DMS 273 treated with DMSO at 0.1 percent for 48 hours (cell line): ENCODE data around the gene NKD1.
A peak's percentile ranks its signal among the peaks of the same experiment; 100 is the strongest.

Experiments used
- DNase-seq: peaks from one replicate; lab custom pipeline; 2025; lab: John Stamatoyannopoulos, UW

NKD1 gene

GRCh38 chr16:50613964-50614474 lies 65.8 kb downstream of the NKD1 start:
- no peak for DNase-seq

- no peak for DNase-seq
Observed at GRCh38 chr16:50614955-50615724, 66.9 kb downstream of the NKD1 start.

- DNase-seq: peak; percentile 26
Observed at GRCh38 chr16:50615891-50616290, 67.7 kb downstream of the NKD1 start.

GRCh38 chr16:50616386-50616785 lies 68.2 kb downstream of the NKD1 start:
- no peak for DNase-seq

- DNase-seq: peak; percentile 39
Observed at GRCh38 chr16:50616883-50617645, 68.9 kb downstream of the NKD1 start.

- no peak for DNase-seq
Observed at GRCh38 chr16:50617646-50618184, 69.5 kb downstream of the NKD1 start.

- no peak for DNase-seq
Observed at GRCh38 chr16:50618238-50618918, 70.2 kb downstream of the NKD1 start.

GRCh38 chr16:50619702-50620491 lies 71.7 kb downstream of the NKD1 start:
- no peak for DNase-seq

- no peak for DNase-seq
Observed at GRCh38 chr16:50620646-50621451, 72.7 kb downstream of the NKD1 start.

- DNase-seq: no peak
Observed at GRCh38 chr16:50621452-50621792, 73.2 kb downstream of the NKD1 start.

GRCh38 chr16:50622029-50622428 lies 73.8 kb downstream of the NKD1 start:
- no peak for DNase-seq

- no peak for DNase-seq
Observed at GRCh38 chr16:50622643-50623369, 74.6 kb downstream of the NKD1 start.

GRCh38 chr16:50624449-50624970 lies 76.3 kb downstream of the NKD1 start:
- no peak for DNase-seq

GRCh38 chr16:50625374-50625773 lies 77.2 kb downstream of the NKD1 start:
- DNase-seq: no peak

- DNase-seq: no peak
Observed at GRCh38 chr16:50626868-50627267, 78.7 kb downstream of the NKD1 start.

- DNase-seq: peak; percentile 90
Observed at GRCh38 chr16:50627419-50627818, 79.2 kb downstream of the NKD1 start.

- no peak for DNase-seq
Observed at GRCh38 chr16:50628156-50628802, 80.1 kb downstream of the NKD1 start.

- no peak for DNase-seq
Observed at GRCh38 chr16:50629334-50629733, 81.1 kb downstream of the NKD1 start.

GRCh38 chr16:50630394-50631020 lies 82.3 kb downstream of the NKD1 start:
- no peak for DNase-seq
